Stimulated activated CD8-positive, alpha-beta memory T cell treated with anti-CD3 and anti-CD28 coated beads, Interleukin-2, amount 100 ng/mL, for 48 hours (primary cell): ENCODE measurements around the gene STOM.

Experiments used
- DNase-seq, 2 donors: peaks; one replicate each; pipeline ENCODE4 v3.0.0-alpha.2; 2020; ENCODE audit warnings: low read depth in 2 of 2

Gene STOM

DNA sequence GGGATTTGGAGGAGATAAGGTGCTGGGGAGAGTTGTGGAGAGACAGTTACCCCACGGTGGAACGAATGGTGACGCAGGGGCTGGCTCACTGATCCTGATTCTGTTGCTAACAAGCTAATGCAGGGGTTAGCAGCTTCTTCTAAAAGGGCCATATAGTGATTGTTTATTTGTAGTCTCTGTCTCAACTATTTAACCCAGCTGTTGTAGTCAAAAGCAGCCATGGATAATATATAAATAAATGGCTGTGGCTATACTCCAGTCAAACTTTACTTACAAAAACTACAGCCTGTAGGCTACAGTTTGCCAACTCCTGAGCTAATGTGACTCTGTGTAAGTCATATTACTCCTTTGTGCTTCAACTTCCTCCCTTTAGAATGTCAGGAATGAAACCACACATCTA, 21.8 kb downstream of the STOM start:
- DNase-seq = no peak

GRCh38 chr9:121345070-121345469, 25.0 kb downstream of the STOM start:
- no peak for DNase-seq

DNA sequence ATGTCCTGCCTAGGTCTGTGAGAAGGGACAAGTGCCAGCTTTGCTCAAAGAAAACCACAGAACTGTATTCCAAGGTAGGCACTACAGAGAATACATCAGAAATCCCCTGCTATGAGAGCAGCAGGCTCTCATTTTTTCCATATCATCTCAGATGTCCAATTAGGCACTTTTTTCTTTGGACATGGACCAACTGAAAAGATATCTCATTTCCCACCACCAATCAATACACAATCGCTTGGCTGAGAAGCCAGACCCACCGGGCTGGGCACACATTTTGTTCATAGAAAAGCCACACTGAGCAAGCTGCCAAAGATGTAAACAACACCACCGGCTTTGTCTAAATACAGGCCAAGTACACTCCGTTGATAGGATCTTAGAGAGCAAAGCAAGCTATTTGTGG, 25.9 kb downstream of the STOM start:
- DNase-seq = no peak

DNA sequence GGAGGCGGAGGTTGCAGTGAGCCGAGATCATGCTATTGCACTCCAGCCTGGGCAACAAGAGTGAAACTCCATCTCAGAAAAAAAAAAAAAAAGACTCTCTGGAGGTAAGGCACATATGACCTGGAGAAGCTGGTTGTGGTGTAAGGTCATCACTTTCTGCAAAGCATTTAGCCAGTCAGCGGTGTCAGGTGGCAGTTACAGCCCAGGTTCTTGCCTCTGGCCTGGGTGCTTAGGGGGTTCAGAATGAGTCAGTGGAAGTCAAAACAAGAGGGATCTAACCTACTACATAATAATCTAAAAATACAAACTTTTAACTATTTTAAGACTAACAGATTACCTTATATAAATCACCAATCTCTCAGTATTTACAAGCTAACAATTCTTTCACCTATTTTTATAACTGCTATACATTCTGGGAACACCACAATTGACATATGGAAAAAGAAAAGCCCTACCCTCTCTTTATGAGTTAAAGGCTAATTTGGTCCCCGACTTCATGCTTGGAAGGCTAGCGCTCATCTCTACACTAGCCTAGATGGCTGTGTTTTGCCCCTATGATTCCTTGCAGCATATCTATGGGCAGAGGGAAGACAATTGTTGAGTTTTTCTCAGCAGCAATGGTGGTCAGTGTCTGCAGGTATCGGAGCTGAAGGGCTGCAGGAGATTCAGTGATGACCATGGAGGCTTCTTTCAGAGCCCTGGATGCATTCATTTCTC, 29.2 kb downstream of the STOM start:
- no peak for DNase-seq

GRCh38 chr9:121339437-121339836, 30.6 kb downstream of the STOM start:
- DNase-seq = no peak

- no peak for DNase-seq
Observed at GRCh38 chr9:121336665-121337064, 33.4 kb downstream of the STOM start.

DNA sequence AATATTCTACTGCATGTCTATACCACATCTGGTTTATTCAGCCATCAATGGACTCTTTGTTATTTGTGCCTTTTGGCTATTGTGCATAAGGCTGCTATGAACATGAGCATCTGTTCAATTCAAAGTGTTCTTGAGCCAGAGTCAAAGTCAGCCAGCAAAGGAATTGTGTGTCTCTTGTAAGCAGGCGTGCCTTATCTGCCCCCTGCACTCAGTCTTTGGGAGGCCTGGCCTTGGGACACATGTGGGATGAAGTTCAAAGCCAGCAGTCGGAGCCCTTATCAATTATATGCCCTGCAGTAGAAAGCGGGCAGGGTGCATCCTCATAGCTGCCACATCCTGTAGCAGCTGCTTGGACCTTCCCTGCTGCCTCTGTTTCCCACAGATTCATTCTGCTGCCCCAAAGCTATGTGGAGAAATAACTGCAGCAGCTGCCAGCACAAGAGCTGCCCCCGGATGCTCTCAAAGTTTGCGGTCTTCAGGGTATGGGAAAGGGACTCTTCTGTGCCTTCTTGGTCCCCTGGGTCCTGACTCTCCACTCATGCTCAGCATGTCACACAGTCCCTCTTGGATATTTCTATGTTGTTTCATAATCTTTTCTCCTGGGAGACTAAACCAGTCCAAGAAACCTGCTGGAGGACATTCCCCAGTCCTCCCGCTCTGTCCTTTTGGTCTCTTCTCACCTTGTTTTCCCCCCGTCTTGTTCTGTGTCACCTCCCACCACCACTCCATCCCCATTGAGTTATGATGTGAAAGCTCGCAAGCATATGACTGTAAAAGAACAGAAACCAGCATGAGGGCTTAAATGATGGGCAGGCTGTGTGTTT, 35.9 kb downstream of the STOM start:
- DNase-seq = no peak

DNA sequence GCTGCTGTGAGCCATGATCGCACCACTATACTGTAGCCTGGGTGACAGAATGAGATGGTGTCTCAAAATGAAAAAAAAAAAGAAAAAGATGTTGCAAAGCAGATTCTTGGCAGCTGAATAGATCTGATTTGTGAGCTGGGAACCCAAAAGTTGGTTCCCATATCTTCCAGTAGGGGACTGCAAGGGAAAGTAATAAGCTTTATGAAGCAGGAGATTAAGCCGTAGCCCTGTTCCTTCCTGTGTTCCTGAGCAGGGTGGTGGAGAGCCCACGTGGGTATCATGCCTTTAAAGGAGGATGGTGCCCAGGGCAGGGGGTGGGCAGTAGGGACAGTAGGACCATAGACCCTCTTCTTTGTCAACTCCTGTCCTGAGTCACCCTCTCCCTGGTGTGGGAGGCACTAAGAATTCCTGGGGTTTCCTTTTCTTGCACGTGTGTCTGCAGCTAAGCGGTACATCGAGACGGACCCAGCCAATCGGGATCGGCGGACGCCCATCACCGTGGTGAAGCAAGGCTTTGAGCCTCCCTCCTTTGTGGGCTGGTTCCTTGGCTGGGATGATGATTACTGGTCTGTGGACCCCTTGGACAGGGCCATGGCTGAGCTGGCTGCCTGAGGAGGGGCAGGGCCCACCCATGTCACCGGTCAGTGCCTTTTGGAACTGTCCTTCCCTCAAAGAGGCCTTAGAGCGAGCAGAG, 37.9 kb downstream of the STOM start:
- DNase-seq = no peak

GRCh38 chr9:121331549-121331948, 38.5 kb downstream of the STOM start:
- DNase-seq = no peak

DNA sequence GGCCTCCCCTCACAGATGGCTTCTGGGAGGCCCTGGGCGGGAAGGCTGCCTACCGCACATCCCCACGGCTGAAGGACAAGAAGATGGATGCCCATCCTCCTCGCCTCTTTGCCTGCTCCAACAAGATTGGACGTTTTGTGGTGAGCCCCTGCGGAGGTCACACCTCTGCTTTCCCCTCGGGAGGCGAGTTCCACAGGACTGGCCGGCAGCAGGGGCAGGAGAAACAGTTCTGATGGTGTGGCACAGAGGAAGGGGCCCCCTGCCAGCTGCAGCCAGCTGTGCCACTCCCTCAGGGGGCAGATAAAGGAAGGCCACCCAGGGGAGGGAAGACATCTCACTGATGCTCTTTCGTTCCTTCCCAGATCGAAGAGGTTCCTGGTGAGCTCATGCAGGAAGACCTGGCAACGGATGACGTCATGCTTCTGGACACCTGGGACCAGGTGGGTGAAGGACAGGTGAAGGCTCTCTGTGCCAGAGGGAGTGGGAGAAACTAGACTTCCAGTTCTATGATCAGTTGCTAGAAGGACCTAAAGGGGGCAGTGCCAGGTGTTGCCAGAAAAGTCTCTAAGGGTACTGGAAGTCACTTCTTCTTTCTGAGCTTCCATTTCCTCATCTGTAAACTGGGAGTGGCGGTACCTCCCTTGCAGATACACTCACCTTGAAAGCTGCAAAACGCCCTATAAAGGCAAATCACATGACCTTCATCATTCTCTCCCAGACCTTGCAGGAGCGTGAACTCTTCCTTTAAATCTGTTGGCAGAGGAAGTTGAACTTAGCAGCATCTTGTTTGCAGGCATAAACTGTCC, 41.0 kb downstream of the STOM start:
- DNase-seq = no peak

GRCh38 chr9:121328476-121328875, 41.6 kb downstream of the STOM start:
- DNase-seq = no peak

GRCh38 chr9:121326901-121327613, 43.0 kb downstream of the STOM start:
- no peak for DNase-seq

DNA sequence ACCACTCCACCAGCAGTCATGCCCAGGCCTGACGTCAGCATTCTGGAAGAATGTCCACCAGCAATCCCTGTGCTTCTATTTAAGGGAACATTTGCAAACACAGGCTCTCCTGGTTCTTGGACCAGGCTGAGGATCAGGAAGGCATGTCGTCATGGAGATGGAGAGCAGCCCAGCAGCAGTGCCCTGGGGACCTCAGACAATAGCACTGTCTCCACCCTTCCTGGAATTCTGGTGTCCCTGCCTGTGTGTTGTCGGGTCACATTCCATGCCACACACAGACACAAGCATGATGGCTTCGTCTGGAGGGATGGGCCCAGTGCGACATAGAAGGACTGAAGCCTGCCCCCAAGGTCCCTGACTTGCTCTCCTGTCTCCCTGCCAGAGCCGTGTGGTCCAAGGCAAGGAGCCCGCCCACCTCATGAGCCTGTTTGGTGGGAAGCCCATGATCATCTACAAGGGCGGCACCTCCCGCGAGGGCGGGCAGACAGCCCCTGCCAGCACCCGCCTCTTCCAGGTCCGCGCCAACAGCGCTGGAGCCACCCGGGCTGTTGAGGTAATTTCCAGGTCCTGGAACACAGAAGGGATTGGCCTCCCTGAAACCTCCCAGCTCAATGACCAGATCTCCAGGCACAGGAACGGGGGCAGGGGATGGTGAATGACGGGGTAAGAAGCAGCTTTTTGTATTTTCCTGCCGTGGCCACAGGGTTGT, 43.8 kb downstream of the STOM start:
- no peak for DNase-seq

GRCh38 chr9:121325387-121325786, 44.7 kb downstream of the STOM start:
- DNase-seq = no peak

GRCh38 chr9:121324755-121325154, 45.3 kb downstream of the STOM start:
- no peak for DNase-seq

DNA sequence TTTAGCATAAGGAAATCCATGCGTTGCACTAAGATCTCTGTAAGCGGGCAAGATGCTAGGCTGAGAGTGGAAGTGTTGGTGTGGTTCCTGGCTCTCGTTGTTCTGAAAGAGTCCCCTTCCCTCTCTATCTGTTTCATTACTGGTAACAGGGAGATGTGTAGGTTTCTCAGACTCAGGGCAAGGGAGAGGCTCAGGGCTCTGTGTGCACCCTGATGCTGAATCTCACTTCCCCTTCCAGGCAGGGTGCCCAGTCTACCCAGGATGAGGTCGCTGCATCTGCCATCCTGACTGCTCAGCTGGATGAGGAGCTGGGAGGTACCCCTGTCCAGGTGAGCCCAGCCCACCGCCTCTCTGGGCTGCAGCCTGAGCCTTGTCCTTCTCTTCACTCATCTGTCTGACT, 45.7 kb downstream of the STOM start:
- DNase-seq = no peak

DNA sequence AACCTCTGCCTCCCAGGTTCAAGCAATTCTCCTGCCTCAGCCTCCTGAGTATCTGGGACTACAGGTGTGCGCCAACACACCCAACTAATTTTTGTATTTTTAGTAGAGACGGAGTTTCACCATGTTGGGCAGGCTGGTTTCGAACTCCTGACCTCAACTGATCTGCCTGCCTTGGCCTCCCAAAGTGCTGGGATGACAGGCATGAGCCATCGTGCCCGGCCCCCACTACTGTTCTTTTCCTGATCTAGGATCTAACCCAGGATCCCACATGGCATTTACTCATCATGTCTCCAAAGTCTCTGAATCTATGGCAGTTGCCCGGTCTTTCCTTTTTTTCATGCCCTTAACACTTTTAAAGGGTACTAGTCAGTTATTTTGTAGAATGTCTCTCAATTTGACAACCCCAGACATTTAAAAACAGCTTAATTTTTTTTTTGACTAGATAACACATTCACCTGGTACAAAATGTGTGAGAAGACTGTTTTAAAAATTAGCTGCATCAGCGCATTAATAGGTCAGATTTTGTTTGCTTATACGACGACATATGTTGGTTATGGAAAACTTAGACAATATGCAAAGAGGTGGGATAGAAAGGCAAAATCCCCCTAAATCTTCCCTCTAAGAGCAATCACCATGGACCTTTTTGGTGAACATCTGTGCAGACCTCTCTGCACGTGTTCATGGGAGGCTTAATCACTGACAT, 46.5 kb downstream of the STOM start:
- no peak for DNase-seq

DNA sequence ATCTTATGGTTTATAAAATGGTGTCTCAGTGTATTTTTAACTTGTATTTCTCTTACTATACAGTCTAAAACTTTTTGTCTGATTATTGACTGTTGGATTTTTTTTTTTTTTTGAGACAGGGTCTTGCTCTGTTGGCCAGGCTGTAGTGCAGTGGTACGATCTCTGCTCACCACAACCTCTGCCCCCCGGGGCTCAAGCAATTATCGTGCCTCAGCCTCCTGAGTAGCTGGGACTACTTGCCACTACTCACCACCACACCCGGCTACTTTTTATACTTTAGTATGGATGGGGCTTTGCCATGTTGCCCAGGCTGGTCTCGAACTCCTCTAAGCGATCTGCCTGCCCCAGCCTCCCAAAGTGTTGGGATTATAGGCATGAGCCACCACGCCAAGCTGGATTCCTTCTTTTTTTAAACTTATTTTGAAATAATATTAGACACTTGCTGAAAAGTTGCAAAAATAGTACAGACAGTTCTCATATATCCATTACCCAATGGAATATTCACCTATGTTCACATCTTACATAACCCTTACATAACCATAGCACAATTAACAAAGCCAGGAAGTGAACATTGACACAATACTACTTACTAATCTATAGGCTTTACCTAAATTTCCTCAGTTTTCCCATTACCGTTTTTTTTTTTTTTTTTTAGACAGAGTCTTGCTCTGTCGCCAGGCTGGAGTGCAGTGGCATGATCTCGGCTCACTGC, 47.2 kb downstream of the STOM start:
- no peak for DNase-seq

DNA sequence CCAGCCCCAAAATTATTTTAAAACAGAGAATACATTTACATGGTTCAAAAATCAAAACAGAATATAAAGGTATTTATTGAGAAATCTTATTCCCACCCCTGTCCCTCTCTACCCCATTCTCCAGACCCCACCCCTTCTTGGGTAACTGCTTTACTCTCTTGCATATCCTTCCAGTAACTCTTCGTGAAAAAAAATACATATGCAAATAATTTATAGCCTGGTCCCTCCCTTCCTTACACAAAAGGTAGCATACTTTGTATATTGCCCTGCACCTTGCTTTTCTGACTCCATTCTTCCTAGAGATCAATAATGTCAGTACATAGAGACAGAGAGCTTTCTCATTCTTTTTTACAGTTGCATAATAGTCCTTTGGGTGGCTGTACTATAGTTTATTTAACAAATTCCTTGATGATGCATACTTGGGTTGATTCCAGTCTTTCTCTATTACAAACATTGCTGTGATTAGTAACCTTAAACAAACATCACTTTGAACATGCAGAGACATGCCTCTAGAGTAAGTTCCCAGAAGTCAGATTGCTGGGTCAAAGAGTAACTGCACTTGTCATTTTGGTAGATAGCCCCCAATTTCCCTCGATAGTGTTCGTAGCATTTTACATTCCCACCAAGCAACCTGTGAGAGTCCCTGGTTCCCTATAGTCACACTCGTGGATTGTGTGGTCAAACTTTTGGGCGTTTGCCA, 47.9 kb downstream of the STOM start:
- no peak for DNase-seq
